ENCODE measurements around the gene SS18L1.

The SS18L1 gene

GRCh38 chr20:62198496-62198895, 54.9 kb downstream of the SS18L1 start:
- FAIRE-seq, result no peak

DNA sequence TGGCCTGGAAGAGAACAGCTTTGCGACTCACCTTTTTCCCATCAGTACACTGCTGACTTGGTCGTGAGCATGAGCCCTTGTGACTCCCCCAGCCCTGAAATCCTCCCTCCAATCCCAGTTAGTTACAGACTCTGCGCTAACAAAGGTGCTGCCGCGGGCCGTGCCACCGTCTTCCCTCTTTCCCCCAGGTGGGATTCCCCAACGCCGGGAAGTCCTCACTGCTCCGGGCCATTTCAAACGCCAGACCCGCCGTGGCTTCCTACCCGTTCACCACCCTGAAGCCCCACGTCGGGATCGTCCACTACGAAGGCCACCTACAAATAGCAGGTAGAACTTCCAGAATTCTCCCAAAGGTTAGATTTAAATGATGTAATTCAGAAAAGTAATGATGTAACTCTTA, 55.4 kb downstream of the SS18L1 start:
- FAIRE-seq, result no peak

- no peak for FAIRE-seq
Measured at GRCh38 chr20:62200491-62201172, 57.1 kb downstream of the SS18L1 start.

DNA sequence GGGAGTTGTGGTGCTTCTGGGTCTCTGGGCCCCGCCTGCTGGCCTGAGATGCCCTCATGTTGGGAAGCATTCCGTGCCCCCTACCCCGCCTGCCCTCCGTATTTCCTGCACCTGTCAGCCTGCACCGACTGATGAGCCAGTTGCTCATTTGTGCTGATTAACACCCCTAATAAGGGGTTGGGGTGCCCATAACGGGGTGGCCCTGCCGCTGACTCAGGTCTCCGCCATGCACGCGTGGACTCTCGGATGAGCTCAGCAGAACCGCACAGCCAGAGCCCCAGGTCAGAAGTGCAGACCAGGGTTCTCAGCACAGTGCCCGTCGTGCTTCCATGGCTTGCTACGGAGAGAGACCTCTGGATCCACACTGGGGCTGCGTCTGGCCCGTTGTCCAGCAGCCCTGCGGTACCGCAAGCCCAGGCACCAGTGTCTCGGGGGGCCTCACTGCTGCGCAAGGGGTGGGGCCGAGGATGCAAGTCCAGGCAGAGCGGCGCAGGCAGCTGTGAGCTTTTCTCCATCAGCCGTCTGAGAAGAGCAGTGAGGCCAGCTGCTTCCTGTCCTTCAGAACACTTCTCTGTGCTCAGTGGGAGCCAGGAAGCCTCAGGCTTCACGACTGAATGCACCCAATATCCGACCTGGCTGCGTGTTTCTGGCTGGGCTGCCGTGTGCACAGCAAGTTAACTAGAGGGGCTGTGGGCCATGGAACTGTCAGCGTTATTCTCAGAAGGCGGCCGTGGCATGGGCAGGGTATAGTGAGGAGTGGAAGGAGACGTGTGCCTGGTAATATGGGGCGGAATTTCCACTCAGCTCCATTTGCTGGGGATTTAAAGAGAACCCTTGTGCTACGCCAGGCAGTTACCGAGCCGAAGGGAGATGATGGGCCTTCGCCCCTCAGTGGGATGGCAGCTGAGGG, 57.9 kb downstream of the SS18L1 start:
- FAIRE-seq, result no peak

- no peak for FAIRE-seq
Measured at GRCh38 chr20:62202083-62202395, 58.5 kb downstream of the SS18L1 start.

DNA sequence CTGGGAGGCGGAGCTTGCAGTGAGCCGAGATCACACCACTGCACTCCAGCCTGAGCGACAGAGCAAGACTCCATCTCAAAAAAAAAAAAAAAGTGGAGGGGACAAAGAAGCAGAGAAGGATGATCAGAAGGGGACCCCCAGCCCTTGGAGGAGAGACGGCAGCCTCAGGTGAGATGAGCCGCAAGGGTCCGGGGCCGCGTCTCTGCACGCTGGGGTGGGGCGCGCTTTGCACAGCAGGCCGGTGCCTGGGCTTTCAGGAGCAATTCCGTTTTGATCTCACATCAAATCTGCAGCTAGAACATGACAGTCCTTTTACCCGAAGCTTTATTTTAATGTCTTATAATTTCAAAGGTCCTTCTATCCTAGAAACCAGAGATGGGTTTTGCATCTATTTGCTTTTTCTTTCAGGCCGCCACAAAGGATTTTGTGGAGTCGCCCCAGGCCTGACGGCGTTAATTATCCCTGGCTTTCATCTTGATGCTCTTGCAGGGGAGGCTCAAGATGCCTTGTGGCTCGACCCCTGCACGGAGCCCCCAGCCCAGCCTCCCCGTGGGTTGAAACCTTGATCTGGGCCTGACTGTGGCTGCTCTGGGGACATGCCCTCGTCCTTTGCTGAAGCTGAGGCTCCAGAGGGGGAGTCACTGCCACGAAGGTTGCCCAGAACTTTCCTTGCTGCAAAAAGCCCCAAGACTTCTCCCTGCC, 59.3 kb downstream of the SS18L1 start:
- no peak for FAIRE-seq

- no peak for FAIRE-seq
Measured at GRCh38 chr20:62203378-62204030, 59.9 kb downstream of the SS18L1 start.

GRCh38 chr20:62205618-62206387, 62.2 kb downstream of the SS18L1 start:
- FAIRE-seq, result no peak

- no peak for FAIRE-seq
Measured at GRCh38 chr20:62206388-62206775, 62.8 kb downstream of the SS18L1 start.

GRCh38 chr20:62208061-62208794, 64.7 kb downstream of the SS18L1 start:
- FAIRE-seq, result no peak

DNA sequence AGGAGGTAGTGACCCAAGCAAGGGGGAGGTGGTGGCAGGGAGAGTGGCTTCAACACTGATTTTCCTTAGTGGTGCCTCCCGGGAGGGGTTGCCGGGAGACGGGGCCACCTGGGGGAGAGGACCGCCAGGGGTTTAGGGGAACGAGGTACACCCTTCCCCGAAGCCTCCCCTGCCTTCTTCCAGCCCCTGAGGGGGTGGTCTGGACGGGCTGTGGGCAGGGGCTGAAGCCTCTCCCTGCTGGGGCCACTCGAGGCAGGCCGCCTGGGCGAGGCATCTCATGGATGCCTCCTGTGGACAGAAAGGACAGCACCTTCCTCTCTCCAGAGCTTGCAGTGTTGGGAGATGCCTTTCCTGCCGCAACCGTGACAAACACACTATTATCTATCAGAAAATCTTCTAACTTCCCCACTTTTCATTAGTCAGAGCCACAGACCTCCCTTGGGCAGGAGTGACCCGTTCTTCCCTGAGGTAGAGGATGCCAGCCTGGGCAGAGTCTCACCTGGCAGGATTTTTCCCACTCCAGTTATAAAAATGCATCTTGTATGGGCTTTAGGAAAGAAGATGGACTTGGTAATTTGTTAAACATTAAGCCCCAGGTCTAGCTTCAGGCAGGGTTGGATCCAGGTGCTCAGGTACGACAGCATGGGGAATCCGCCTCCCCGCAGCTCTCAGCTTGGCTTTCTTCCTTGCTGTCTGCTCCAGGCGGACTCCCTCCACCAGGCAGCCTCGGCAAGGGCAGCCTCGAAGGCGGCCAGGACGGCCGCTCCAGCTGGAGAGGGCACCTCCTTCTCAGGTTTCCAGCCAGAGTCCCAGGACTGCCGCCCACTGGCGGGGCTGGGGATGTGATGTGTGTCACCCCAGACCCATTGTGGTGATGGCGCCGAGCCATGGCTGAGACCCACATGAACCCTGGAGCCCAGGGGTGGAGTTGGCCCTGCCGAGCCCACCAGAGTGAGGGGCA, 65.5 kb downstream of the SS18L1 start:
- FAIRE-seq, result no peak

DNA sequence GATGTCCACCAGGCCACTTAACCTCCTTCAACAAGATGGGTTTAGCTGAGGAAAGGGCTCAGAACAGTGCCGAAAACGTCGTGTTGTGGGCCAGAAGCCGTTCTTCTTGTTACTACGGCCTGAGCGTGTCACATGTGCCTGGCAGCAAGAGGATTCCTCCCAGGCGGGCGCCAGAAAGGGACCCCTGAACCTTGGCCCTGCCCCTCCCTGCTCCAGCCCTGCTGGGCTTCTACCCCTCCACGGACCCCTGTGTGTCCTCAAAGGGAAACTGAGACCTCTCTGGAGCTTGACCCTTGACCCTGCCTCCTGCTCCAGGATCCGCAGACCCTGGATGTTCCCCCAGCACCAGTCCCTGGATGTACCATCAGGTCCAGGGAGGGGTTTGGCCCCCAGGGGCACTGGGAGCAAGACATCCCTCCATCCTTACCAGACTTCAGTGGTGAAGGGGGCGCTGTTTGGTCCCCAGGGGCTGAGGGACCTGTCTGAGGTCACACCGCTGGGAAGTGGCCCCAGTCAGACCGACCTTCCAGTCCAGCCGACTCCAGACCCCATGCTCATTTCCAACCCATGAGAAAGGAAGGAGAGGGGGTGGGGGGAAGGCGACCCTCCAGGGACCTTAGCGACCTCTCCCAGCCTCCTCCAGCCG, 66.4 kb downstream of the SS18L1 start:
- FAIRE-seq, result no peak

DNA sequence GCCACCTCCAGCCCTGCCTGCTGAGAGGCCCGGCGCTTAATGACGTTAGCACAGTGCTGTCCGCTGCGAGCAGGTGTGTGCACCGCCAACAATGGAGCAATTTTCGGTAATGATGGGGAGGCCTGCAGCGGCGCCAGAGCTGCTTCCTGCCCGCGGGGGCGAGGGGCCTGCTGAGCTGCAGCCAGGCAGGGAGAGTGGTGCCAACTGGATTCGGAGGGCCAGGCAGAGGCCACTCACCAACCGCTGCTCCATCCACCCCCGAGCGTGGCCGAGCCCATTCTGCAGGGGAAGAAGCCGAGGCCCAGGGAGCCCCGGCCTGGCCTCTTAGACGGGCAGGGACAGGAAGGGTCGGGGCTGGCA, 66.9 kb downstream of the SS18L1 start:
- no peak for FAIRE-seq

DNA sequence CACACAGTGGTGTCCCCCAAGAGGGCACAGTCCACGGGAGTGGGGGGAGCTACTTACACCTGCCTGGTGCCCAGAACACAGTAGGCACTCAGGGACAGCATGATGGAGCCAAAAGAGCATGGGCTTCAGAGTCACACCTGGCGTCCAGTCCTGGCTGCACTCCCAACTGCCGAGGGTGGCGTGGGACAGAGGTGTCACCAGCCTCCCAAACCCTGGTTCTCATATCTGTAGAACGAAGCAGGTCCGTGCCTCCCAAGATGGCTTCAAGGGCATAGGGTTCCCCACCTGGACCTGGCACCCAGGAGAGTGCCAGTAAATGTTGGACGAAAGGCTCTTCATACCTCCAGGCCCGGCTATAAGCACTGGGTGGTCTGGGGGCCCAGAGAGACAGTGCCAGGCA, 67.6 kb downstream of the SS18L1 start:
- FAIRE-seq, result no peak

DNA sequence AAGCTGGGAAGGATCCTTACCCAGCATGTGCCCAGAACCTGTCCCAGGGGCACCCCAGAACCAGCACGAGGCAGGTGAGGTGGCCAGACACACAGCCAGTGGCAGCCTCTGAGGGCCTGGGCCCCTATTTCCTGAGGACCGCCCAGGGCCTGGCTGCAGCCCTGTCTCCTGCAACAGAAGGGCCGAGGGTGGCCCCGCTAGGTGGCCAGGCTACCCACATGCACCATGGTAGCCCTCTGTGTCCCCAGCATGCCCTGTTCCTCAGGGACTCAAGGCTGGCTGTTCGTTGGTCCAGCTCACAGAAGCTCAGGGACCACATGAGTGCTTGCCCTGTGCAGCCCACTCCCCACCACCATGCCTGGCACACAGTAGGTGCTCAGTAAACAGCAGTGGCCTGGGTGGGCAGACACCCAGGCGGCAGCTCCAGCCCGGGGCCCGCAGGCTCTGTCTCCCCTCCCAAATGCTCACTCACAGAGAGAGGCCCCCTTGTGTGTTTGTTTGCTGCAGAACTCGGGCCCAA, 68.3 kb downstream of the SS18L1 start:
- no peak for FAIRE-seq

DNA sequence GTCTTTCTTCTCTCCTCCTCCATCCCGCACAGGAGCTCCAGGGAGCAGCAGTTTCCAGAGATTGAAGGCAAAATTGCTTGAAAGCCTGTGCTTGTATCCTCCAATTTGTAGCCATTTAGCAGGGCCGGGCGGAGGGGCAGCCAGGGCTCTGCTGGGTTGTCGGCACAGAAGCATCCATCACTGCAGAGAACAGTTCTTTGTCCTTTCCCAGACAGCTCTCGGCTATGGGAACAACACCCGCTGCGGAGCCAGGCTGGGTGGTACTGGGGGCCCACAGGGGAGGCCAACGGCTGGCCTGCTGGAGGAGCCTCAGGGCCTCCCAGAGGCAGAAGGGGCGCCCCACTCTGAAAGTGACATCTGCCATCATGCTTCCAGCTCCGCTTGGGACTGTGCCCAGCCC, 68.7 kb downstream of the SS18L1 start:
- FAIRE-seq, result no peak

GRCh38 chr20:62214067-62214466, 70.5 kb downstream of the SS18L1 start:
- FAIRE-seq, result no peak

- no peak for FAIRE-seq
Measured at GRCh38 chr20:62215020-62215990, 71.7 kb downstream of the SS18L1 start.

Data from A204.1 (cell line).